ENCODE data around the gene HSPA1A. TPM values are rescaled to one million over a fixed set of nuclear protein-coding genes. Genes with fewer than 3 reads are reported as not detected.

The HSPA1A gene
- total and polyA plus RNA-seq, 9 of the 15 experiments (the other 6 are each of a cell fraction or from before 2014, with no cell fraction given), result 2.2 to 273 (median 107) TPM

DNA sequence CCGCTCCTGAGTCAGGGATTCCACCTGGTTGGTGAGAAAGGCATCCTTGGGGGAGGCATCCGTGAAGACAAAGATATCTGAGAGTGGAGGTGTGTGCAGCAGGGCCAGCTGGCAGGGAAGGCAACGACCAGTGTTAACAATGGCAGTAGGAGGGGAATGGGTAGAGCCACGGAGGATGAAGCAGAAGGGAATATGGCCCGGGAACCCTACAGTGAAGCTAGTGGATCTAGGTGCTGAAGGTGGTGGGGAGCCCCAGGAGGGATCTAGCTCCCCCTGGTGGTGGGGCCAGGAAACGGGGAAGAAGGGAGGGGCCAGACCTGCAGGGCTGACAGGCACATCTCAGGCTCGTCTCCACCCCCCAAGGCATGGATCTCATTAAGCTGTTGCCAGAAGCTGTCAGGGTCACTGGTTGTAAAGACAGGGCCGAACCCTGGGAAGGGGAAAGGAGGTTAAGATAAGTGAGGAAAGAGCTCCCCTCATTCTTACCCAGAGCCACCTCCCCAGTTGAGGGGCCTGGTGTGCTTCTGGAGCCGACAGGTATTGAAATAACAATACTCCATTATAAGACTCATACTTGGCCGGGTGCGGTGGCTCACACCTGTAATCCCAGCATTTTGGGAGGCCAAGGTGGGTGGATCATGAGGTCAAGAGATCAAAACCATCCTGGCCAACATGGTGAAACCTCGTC is 45.5 kb upstream of the HSPA1A start (continued):
- TF ChIP-seq CEBPZ (IDR thresholded peaks at IDR 0.05; ENCODE audit: borderline replicate concordance, low read depth, low read length) (no peak), CTBP1 (IDR thresholded peaks at IDR 0.05; ENCODE audit: borderline replicate concordance) (peak; percentile 95), MCM2 (IDR thresholded peaks at IDR 0.05; ENCODE audit: low read depth) (no peak), MGA (IDR thresholded peaks at IDR 0.05) (no peak), RFX5 (IDR thresholded peaks at IDR 0.05; ENCODE audit: low read depth, low read length) (no peak), MYNN (IDR thresholded peaks at IDR 0.05) (peak; percentile 83), MYNN (CRISPR knock-in tag; IDR thresholded peaks at IDR 0.05) (no peak), RCOR1 (IDR thresholded peaks at IDR 0.05; ENCODE audit: borderline replicate concordance in 1 of 2, low read depth in 2 of 2, low read length in 2 of 2) (peak in 1 of 2 experiments; percentile 95; a peak in 2 of 4 replicates), ZKSCAN1 (IDR thresholded peaks at IDR 0.05; ENCODE audit: low read depth, low read length) (peak; percentile 78), EHMT2 (IDR thresholded peaks at IDR 0.05) (peak; percentile 89), PTTG1 (tag; IDR thresholded peaks at IDR 0.05; ENCODE audit: low read depth) (no peak), CHD1 (IDR thresholded peaks at IDR 0.05; ENCODE audit: low read length) (no peak), THRAP3 (IDR thresholded peaks at IDR 0.05; ENCODE audit: borderline replicate concordance) (no peak; the same call in 1 of the 2 replicates)
